Neural crest cell (in vitro differentiated cells): Measurements from ENCODE around the gene SMAD7. TPM values are rescaled to one million over a fixed set of nuclear protein-coding genes. Genes with fewer than 3 reads are reported as not detected.

Source experiments
- DNase-seq: peaks from one replicate; pipeline ENCODE4 v3.0.0; 2021; ENCODE audit warnings: low read depth, mixed read lengths, low spot score
- H3K27ac Mint-ChIP-seq: one replicate; pipeline ENCODE4 v1.8.0; 2021; ENCODE audit warnings: mild to moderate bottlenecking, mixed read lengths; ENCODE audit not compliant: unreplicated experiment
- H3K27me3 Mint-ChIP-seq: 2 replicates; pipeline ENCODE4 v1.8.0; 2021; ENCODE audit warnings: low read depth, mild to moderate bottlenecking, mixed read lengths
- H3K36me3 Mint-ChIP-seq: 2 replicates; pipeline ENCODE4 v1.8.0; 2021; ENCODE audit warnings: low read depth, mild to moderate bottlenecking, mixed read lengths
- H3K4me1 Mint-ChIP-seq: 2 replicates; pipeline ENCODE4 v1.8.0; 2021; ENCODE audit warnings: mixed read lengths
- H3K4me3 Mint-ChIP-seq: one replicate; pipeline ENCODE4 v1.8.0; 2021; ENCODE audit warnings: mild to moderate bottlenecking, mixed read lengths
- H3K9me3 Mint-ChIP-seq: 2 replicates; pipeline ENCODE4 v1.8.0; 2021; ENCODE audit warnings: mixed read lengths
- CTCF ChIP-seq: fragments of 200-600 bp; sonication (generic); conservative IDR thresholded peaks from 2 replicates; pipeline ENCODE4 v1.5.0; 2021; ENCODE audit warnings: antibody characterized with exemption, mild to moderate bottlenecking
- total RNA-seq: library from RNA; stranded (reverse); gene quantifications from 2 replicates; pipeline ENCODE4 v1.2.1, GENCODE V29; 2021

The SMAD7 gene
- total RNA-seq, 1 donor from 2014 or later: 2.0 TPM

- no peak for DNase-seq
- no peaks in the 10 kb centered on the region for H3K36me3 Mint-ChIP-seq
- H3K27ac Mint-ChIP-seq: no peak overlapping the region
- H3K27me3 Mint-ChIP-seq: no peaks in the 10 kb centered on the region
- no peak overlapping the region for H3K4me3 Mint-ChIP-seq
- H3K4me1 Mint-ChIP-seq: peaks cover 12% of the 10 kb centered on the region
- no peaks in the 10 kb centered on the region for H3K9me3 Mint-ChIP-seq
- no peak for TF ChIP-seq CTCF
Measured at GRCh38 chr18:48913201-48913600, 37.6 kb downstream of the SMAD7 start.

GRCh38 chr18:48910972-48911545, 39.7 kb downstream of the SMAD7 start:
- Mint-ChIP-seq H3K36me3 (no peaks in the 10 kb centered on the region), H3K27ac (no peak overlapping the region), H3K4me3 (no peak overlapping the region), H3K4me1 (peaks cover 12% of the 10 kb centered on the region), H3K27me3 (no peaks in the 10 kb centered on the region), H3K9me3 (no peaks in the 10 kb centered on the region)
- no peak for TF ChIP-seq CTCF
- no peak for DNase-seq

- H3K27me3 Mint-ChIP-seq: no peaks in the 10 kb centered on the region
- H3K4me3 Mint-ChIP-seq: no peak overlapping the region
- no peaks in the 10 kb centered on the region for H3K36me3 Mint-ChIP-seq
- peaks cover 7% of the 10 kb centered on the region for H3K9me3 Mint-ChIP-seq
- no peak overlapping the region for H3K27ac Mint-ChIP-seq
- H3K4me1 Mint-ChIP-seq: peaks cover 7% of the 10 kb centered on the region
- no peak for TF ChIP-seq CTCF
- DNase-seq: no peak
Measured at GRCh38 chr18:48909721-48910120, 41.0 kb downstream of the SMAD7 start.

- no peaks in the 10 kb centered on the region for H3K4me1 Mint-ChIP-seq
- no peak for TF ChIP-seq CTCF
- H3K27ac Mint-ChIP-seq: no peak overlapping the region
- no peak overlapping the region for H3K4me3 Mint-ChIP-seq
- peaks cover 2% of the 10 kb centered on the region for H3K36me3 Mint-ChIP-seq
- H3K9me3 Mint-ChIP-seq: peaks cover 14% of the 10 kb centered on the region
- DNase-seq: no peak
- H3K27me3 Mint-ChIP-seq: no peaks in the 10 kb centered on the region
Measured at GRCh38 chr18:48908916-48909315, 41.8 kb downstream of the SMAD7 start.

GRCh38 chr18:48905513-48905912, 45.3 kb downstream of the SMAD7 start:
- H3K4me3 Mint-ChIP-seq: no peak overlapping the region
- no peak for TF ChIP-seq CTCF
- no peaks in the 10 kb centered on the region for H3K4me1 Mint-ChIP-seq
- DNase-seq: no peak
- H3K27me3 Mint-ChIP-seq: no peaks in the 10 kb centered on the region
- peaks cover 2% of the 10 kb centered on the region for H3K36me3 Mint-ChIP-seq
- no peak overlapping the region for H3K27ac Mint-ChIP-seq
- peaks cover 18% of the 10 kb centered on the region for H3K9me3 Mint-ChIP-seq
